Tibial nerve (tissue), 3 donors: Measurements from ENCODE around the gene UPF3A.
"Not testable (repeated sequence)": the region's sequence is repeated elsewhere in the genome, so short reads cannot be mapped to it uniquely, and the experiment has no call there.

Experiments used
- CTCF ChIP-seq, 5 experiments: fragments of 200-600 bp in 3 of 5; fragments of 450-650 bp in 2 of 5; sonication (generic) in 3 of 5; IDR thresholded peaks; one replicate each; pipeline ENCODE4 v1.5.1; 2016 to 2019; ENCODE audit warnings: antibody characterized with exemption in 5 of 5, mild to moderate bottlenecking in 3 of 5, moderate library complexity in 2 of 5
- POLR2A ChIP-seq, 2 donors: fragments of 450-650 bp; IDR thresholded peaks; one replicate each; pipeline ENCODE4 v1.6.1; 2017; ENCODE audit warnings: antibody characterized with exemption in 2 of 2, mild to moderate bottlenecking in 2 of 2, moderate library complexity in 2 of 2

- not testable (repeated sequence) for TF ChIP-seq POLR2A, CTCF (IDR thresholded peaks at IDR 0.05)
These were observed 72.0 kb downstream of the UPF3A start for GRCh38 chr13:114353382-114353781.
